GM18519 (cell line): ENCODE data around the gene NFIL3.

Experiments
- ATAC-seq: cut with Tn5 transposase; IDR thresholded peaks from one replicate; pipeline ENCODE4 v1.9.1; 2021; ENCODE audit warnings: mild to moderate bottlenecking, moderate library complexity; ENCODE audit not compliant: unreplicated experiment, low FRiP score

NFIL3 gene

GRCh38 chr9:91422758-91423711, 597 bp downstream of the NFIL3 start:
- ATAC-seq = peak; percentile 27

- ATAC-seq = no peak
Measured at GRCh38 chr9:91421971-91422757, 1.5 kb downstream of the NFIL3 start.

- ATAC-seq = no peak
Measured at GRCh38 chr9:91421128-91421765, 2.4 kb downstream of the NFIL3 start.

GRCh38 chr9:91420501-91421127, 3.0 kb downstream of the NFIL3 start:
- ATAC-seq = no peak

- no peak for ATAC-seq
Measured at GRCh38 chr9:91419222-91420191, 4.1 kb downstream of the NFIL3 start.

- no peak for ATAC-seq
Measured at GRCh38 chr9:91418215-91418610, 5.4 kb downstream of the NFIL3 start.

GRCh38 chr9:91417602-91418214, 5.9 kb downstream of the NFIL3 start:
- no peak for ATAC-seq

- ATAC-seq = no peak
Measured at GRCh38 chr9:91416096-91416712, 7.4 kb downstream of the NFIL3 start.

GRCh38 chr9:91415290-91415689, 8.3 kb downstream of the NFIL3 start:
- peak; percentile 88 for ATAC-seq

GRCh38 chr9:91412941-91413340, 10.7 kb downstream of the NFIL3 start:
- ATAC-seq = no peak

- ATAC-seq = no peak
Measured at GRCh38 chr9:91411096-91411771, 12.4 kb downstream of the NFIL3 start.

- ATAC-seq = no peak
Measured at GRCh38 chr9:91410161-91410560, 13.5 kb downstream of the NFIL3 start.

- ATAC-seq = no peak
Measured at GRCh38 chr9:91408475-91408874, 15.2 kb downstream of the NFIL3 start.

GRCh38 chr9:91407580-91408318, 15.9 kb downstream of the NFIL3 start:
- ATAC-seq = no peak

- no peak for ATAC-seq
Measured at GRCh38 chr9:91405343-91406077, 18.1 kb downstream of the NFIL3 start.

GRCh38 chr9:91403665-91404543, 19.7 kb downstream of the NFIL3 start:
- ATAC-seq = no peak
